K562 (cell line): ENCODE data around the gene PLAAT4. TPM values are rescaled to one million over a fixed set of nuclear protein-coding genes. Genes with fewer than 3 reads are reported as not detected.

Experiments used
- ARID2 ChIP-seq: fragments of 450-650 bp; IDR thresholded peaks from 2 replicates; pipeline ENCODE4 v1.6.1; 2017; ENCODE audit warnings: antibody characterized with exemption, mild to moderate bottlenecking
- ELF2 ChIP-seq: fragments of 250-450 bp; sonication (Bioruptor Pico); IDR thresholded peaks from 2 replicates; pipeline ENCODE4 v1.5.0; 2021; ENCODE audit warnings: mild to moderate bottlenecking
- HOXB6 ChIP-seq: fragments of 250-450 bp; sonication (Bioruptor Pico); IDR thresholded peaks from 2 replicates; pipeline ENCODE4 v1.5.1; 2022; ENCODE audit warnings: mild to moderate bottlenecking, borderline replicate concordance
- RUNX1 ChIP-seq: sonication (generic); IDR thresholded peaks from 2 replicates; pipeline ENCODE4 v1.6.1; 2016; ENCODE audit warnings: antibody characterized with exemption, low read depth
- ZFP30 ChIP-seq: fragments of 250-450 bp; sonication (Bioruptor Pico); IDR thresholded peaks from 2 replicates; pipeline ENCODE4 v1.8.0; 2022; ENCODE audit warnings: moderate library complexity, mild to moderate bottlenecking, inconsistent platforms, borderline replicate concordance
- ZHX1 ChIP-seq: fragments of 150-350 bp; conservative IDR thresholded peaks from 2 replicates; pipeline ENCODE4 v1.6.1; 2014; ENCODE audit warnings: low read length
- polyA plus RNA-seq, 8 experiments: library from polyadenylated mRNA; depleted of rRNA in 4 of 8; stranded (reverse) in 5 of 8; unstranded in 3 of 8; fragments of >200 nt; fragmentation: Nextera tagmentation in 2 of 8; fragmentation: Illumina TruSeq in 1 of 8; extraction: Ambion mirVana in 2 of 8; extraction: Trizol in 1 of 8; gene quantifications; 2 replicates each; pipeline versions ENCODE4 v1.2.1 to v1.2.3, GENCODE V29; 2011 to 2014; ENCODE audit warnings: inconsistent platforms in 1 of 8, missing spikeins in 1 of 8
- total RNA-seq, 7 experiments: library from RNA; depleted of rRNA in 6 of 7; stranded (reverse); fragments of >200 nt in 6 of 7; fragmentation: Illumina TruSeq in 2 of 7; extraction: Trizol in 2 of 7; gene quantifications; 2 replicates each; pipeline versions ENCODE4 v1.2.1 to v1.2.3, GENCODE V29; 2011 to 2021; ENCODE audit warnings: low replicate concordance in 1 of 7
- TF ChIP-seq, protein P1 (sequence below): fragments of 450-650 bp; IDR thresholded peaks from 2 replicates; pipeline ENCODE4 v1.6.1; 2016; ENCODE audit warnings: borderline replicate concordance
- TF ChIP-seq, protein P2 (sequence below): IDR thresholded peaks from 2 replicates; pipeline ENCODE4 v1.6.1; 2011; ENCODE audit not compliant: insufficient read length; ENCODE audit errors: extremely low read depth
- TF ChIP-seq, protein P3 (sequence below): fragments of 250-450 bp; sonication (Bioruptor Pico); IDR thresholded peaks from 2 replicates; pipeline ENCODE4 v1.8.0; 2021; ENCODE audit warnings: moderate library complexity, mild to moderate bottlenecking, inconsistent platforms

Gene PLAAT4
- total and polyA plus RNA-seq, 9 of the 15 experiments (the other 6 are each of a cell fraction or from before 2014, with no cell fraction given) = 0.54 to 3.0 (median 1.3) TPM; not detected in 1

- TF ChIP-seq ARID2 (no peak), ZFP30 (CRISPR knock-in tag) (no peak), RUNX1 (no peak), ZHX1 (no peak), ELF2 (CRISPR knock-in tag) (no peak), HOXB6 (CRISPR knock-in tag) (no peak)
- TF ChIP-seq, protein P1, sequence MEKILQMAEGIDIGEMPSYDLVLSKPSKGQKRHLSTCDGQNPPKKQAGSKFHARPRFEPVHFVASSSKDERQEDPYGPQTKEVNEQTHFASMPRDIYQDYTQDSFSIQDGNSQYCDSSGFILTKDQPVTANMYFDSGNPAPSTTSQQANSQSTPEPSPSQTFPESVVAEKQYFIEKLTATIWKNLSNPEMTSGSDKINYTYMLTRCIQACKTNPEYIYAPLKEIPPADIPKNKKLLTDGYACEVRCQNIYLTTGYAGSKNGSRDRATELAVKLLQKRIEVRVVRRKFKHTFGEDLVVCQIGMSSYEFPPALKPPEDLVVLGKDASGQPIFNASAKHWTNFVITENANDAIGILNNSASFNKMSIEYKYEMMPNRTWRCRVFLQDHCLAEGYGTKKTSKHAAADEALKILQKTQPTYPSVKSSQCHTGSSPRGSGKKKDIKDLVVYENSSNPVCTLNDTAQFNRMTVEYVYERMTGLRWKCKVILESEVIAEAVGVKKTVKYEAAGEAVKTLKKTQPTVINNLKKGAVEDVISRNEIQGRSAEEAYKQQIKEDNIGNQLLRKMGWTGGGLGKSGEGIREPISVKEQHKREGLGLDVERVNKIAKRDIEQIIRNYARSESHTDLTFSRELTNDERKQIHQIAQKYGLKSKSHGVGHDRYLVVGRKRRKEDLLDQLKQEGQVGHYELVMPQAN = no peak
- TF ChIP-seq, protein P2, sequence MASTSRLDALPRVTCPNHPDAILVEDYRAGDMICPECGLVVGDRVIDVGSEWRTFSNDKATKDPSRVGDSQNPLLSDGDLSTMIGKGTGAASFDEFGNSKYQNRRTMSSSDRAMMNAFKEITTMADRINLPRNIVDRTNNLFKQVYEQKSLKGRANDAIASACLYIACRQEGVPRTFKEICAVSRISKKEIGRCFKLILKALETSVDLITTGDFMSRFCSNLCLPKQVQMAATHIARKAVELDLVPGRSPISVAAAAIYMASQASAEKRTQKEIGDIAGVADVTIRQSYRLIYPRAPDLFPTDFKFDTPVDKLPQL = no peak
- TF ChIP-seq, protein P3, sequence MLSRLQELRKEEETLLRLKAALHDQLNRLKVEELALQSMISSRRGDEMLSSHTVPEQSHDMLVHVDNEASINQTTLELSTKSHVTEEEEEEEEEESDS (CRISPR knock-in tag) = no peak
- TF ChIP-seq, all 486 proteins: peak for 19
Observed at GRCh38 chr11:63574856-63575602, 38.4 kb downstream of the PLAAT4 start (continued).
